ENCODE results near the gene ARHGAP22. TPM values are rescaled to one million over a fixed set of nuclear protein-coding genes. Genes with fewer than 3 reads are reported as not detected.

The ARHGAP22 gene
- total RNA-seq, 1 donor from 2014 or later, result 3.8 TPM

DNA sequence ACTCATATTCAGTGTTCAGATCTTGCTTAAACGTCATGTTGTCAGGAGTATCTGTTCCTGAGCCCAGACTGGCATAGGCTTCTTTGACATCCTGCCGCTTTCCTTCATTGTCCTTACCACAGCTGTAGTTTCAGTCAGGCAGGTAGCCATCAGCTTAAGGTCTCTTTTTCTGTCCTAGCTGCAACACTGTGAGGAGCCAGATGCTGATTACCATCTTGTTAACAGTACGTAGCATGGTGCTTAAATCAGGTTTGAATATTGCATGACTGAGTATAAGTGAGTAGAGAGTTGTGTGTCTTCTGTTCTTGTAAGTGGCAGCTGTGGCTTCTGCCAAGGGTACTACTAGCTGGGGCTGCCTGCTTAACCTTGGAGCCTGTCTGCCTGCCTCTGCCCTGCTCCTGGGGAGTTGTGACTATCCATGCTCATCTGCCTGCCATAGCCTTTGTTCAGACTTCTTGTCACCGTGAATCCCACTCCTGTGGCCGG lies 205.8 kb downstream of the ARHGAP22 start:
- Mint-ChIP-seq H3K27ac (peak overlapping the region; percentile 15), H3K27me3 (no peaks in the 10 kb centered on the region), H3K9me3 (ENCODE audit: low read depth) (no peaks in the 10 kb centered on the region), H3K4me3 (ENCODE audit: low read depth) (no peak overlapping the region), H3K4me1 (ENCODE audit: low read depth) (peaks cover 27% of the 10 kb centered on the region), H3K36me3 (ENCODE audit: insufficient read depth) (no peaks in the 10 kb centered on the region)
- TF ChIP-seq, protein P1, sequence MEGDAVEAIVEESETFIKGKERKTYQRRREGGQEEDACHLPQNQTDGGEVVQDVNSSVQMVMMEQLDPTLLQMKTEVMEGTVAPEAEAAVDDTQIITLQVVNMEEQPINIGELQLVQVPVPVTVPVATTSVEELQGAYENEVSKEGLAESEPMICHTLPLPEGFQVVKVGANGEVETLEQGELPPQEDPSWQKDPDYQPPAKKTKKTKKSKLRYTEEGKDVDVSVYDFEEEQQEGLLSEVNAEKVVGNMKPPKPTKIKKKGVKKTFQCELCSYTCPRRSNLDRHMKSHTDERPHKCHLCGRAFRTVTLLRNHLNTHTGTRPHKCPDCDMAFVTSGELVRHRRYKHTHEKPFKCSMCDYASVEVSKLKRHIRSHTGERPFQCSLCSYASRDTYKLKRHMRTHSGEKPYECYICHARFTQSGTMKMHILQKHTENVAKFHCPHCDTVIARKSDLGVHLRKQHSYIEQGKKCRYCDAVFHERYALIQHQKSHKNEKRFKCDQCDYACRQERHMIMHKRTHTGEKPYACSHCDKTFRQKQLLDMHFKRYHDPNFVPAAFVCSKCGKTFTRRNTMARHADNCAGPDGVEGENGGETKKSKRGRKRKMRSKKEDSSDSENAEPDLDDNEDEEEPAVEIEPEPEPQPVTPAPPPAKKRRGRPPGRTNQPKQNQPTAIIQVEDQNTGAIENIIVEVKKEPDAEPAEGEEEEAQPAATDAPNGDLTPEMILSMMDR (IDR thresholded peaks at IDR 0.05; ENCODE audit: unreplicated experiment), result no peak
- no peak for DNase-seq (ENCODE audit: low spot score, unreplicated experiment)

DNA sequence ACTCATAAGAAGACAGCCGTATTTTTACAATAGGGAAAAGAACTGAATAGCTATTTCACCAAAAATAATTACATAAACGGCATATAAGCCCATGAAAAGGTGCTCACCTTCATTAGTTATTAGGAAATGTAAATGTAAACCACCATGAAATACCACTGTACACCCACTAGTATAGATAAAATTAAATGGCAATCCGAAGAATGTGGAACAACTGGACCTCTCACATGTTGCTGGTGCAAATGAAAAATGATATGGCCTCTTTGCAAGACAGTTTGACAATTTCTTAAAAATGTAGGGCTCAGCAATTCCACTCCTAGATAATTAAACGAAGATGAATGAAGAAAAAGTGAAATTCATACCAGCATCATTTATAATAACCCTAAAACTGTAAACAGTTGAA lies 206.6 kb downstream of the ARHGAP22 start:
- Mint-ChIP-seq H3K27ac (no peak overlapping the region), H3K4me1 (ENCODE audit: low read depth) (peaks cover 27% of the 10 kb centered on the region), H3K9me3 (ENCODE audit: low read depth) (no peaks in the 10 kb centered on the region), H3K36me3 (ENCODE audit: insufficient read depth) (no peaks in the 10 kb centered on the region), H3K27me3 (no peaks in the 10 kb centered on the region), H3K4me3 (ENCODE audit: low read depth) (no peak overlapping the region)
- no peak for DNase-seq (ENCODE audit: low spot score, unreplicated experiment)
- TF ChIP-seq, protein P1 (IDR thresholded peaks at IDR 0.05; ENCODE audit: unreplicated experiment), result no peak

Other genes starting within 250 kb of the ARHGAP22 start
- 0.07 and 0.16 TPM in 2 replicates for gene WDFY4, start 79.8 kb upstream of the ARHGAP22 start, total RNA-seq